Measurements from ENCODE around the gene POLR1H. TPM values are rescaled to one million over a fixed set of nuclear protein-coding genes. Genes with fewer than 3 reads are reported as not detected.
A peak's percentile ranks its signal among the peaks of the same experiment; 100 is the strongest.

The POLR1H gene
- total RNA-seq, 1 donor from 2014 or later: 16.8 TPM

DNA sequence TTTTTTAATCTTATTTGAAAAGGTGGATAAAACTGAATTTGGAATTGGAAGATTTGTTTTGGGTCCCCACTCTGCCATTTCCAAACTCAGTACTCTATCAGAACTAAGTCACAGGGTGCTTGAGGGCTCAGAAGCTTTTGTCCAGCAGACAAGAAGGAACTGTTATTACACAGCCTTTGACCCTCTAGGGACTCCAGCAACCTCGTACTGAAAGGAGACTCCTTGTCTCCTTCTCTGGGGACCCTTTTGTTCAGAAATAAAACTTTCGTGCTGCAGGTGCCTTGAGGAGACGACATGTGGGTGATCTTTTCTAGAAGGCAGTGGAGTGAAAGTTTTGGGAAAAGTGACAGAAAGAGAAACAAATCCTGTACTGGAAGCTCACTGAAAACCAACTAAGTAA is 7.4 kb upstream of the POLR1H start:
- TF ChIP-seq, protein P1, sequence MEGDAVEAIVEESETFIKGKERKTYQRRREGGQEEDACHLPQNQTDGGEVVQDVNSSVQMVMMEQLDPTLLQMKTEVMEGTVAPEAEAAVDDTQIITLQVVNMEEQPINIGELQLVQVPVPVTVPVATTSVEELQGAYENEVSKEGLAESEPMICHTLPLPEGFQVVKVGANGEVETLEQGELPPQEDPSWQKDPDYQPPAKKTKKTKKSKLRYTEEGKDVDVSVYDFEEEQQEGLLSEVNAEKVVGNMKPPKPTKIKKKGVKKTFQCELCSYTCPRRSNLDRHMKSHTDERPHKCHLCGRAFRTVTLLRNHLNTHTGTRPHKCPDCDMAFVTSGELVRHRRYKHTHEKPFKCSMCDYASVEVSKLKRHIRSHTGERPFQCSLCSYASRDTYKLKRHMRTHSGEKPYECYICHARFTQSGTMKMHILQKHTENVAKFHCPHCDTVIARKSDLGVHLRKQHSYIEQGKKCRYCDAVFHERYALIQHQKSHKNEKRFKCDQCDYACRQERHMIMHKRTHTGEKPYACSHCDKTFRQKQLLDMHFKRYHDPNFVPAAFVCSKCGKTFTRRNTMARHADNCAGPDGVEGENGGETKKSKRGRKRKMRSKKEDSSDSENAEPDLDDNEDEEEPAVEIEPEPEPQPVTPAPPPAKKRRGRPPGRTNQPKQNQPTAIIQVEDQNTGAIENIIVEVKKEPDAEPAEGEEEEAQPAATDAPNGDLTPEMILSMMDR (IDR thresholded peaks at IDR 0.05; ENCODE audit: insufficient read depth, low read depth, low read length): no peak
- TF ChIP-seq EZH2 (IDR thresholded peaks at IDR 0.05; ENCODE audit: insufficient read depth, low read length): no peak
- no peak for FAIRE-seq
- Histone ChIP-seq H3K27me3 (ENCODE audit: insufficient read depth, low read length) (no peaks in the 10 kb centered on the region), H4K20me1 (ENCODE audit: insufficient read depth, low read length) (no peaks in the 10 kb centered on the region), H2AFZ (ENCODE audit: low read depth, low read length) (no peak overlapping the region), H3K79me2 (ENCODE audit: insufficient read depth, low read length) (no peaks in the 10 kb centered on the region), H3K27ac (ENCODE audit: low read depth, low read length) (no peak overlapping the region), H3K4me1 (ENCODE audit: insufficient read depth, low read length) (no peaks in the 10 kb centered on the region), H3K4me2 (ENCODE audit: low read length) (no peak overlapping the region), H3K9me3 (ENCODE audit: insufficient read depth, low read depth, low read length) (no peaks in the 10 kb centered on the region), H3K36me3 (ENCODE audit: insufficient read depth, low read length) (peaks cover 4% of the 10 kb centered on the region), H3K4me3 (ENCODE audit: insufficient read depth, low read depth, low read length) (no peak overlapping the region), H3K9ac (ENCODE audit: low read length) (no peak overlapping the region)
- no peak overlapping the region for H3K27ac Mint-ChIP-seq (ENCODE audit: unreplicated experiment)
- no peaks in the 10 kb centered on the region for H3K27me3 Mint-ChIP-seq (ENCODE audit: low read depth, unreplicated experiment)
- H3K4me3 Mint-ChIP-seq (ENCODE audit: unreplicated experiment): no peak overlapping the region
- no peaks in the 10 kb centered on the region for H3K9me3 Mint-ChIP-seq (ENCODE audit: unreplicated experiment)
- peaks cover 2% of the 10 kb centered on the region for H3K36me3 Mint-ChIP-seq (ENCODE audit: low read depth, unreplicated experiment)
- H3K4me1 Mint-ChIP-seq (ENCODE audit: low read depth, unreplicated experiment): peaks cover 4% of the 10 kb centered on the region
- DNase-seq (ENCODE audit: low read depth): no peak

DNA sequence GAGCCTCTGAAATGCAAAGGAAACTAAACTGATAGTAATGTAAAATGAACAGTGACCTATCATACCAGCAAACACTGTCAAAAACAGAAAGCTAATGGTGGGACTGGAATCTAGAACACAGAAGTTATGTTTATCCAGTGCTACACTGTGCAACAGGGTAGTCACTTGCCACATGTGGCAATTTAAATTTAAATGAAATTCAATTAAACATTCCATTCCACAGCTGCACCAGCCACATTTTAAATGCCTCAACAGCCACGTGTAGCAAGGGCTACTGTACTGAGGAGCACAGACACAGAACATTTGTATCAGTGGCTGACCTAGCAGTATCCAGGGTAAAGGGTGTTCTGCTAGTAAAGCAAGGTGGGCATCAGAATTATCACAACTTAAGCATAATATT is 5.6 kb upstream of the POLR1H start:
- Histone ChIP-seq H3K36me3 (ENCODE audit: insufficient read depth, low read length) (peaks cover 4% of the 10 kb centered on the region), H3K9me3 (ENCODE audit: insufficient read depth, low read depth, low read length) (no peaks in the 10 kb centered on the region), H3K4me2 (ENCODE audit: low read length) (no peak overlapping the region), H4K20me1 (ENCODE audit: insufficient read depth, low read length) (no peaks in the 10 kb centered on the region), H2AFZ (ENCODE audit: low read depth, low read length) (no peak overlapping the region), H3K4me3 (ENCODE audit: insufficient read depth, low read depth, low read length) (no peak overlapping the region), H3K27ac (ENCODE audit: low read depth, low read length) (no peak overlapping the region), H3K79me2 (ENCODE audit: insufficient read depth, low read length) (peaks cover 7% of the 10 kb centered on the region), H3K4me1 (ENCODE audit: insufficient read depth, low read length) (peaks cover 7% of the 10 kb centered on the region), H3K27me3 (ENCODE audit: insufficient read depth, low read length) (no peaks in the 10 kb centered on the region), H3K9ac (ENCODE audit: low read length) (no peak overlapping the region)
- TF ChIP-seq EZH2 (IDR thresholded peaks at IDR 0.05; ENCODE audit: insufficient read depth, low read length): no peak
- TF ChIP-seq, protein P1 (IDR thresholded peaks at IDR 0.05; ENCODE audit: insufficient read depth, low read depth, low read length): no peak
- Mint-ChIP-seq H3K4me1 (ENCODE audit: low read depth, unreplicated experiment) (peaks cover 4% of the 10 kb centered on the region), H3K27me3 (ENCODE audit: low read depth, unreplicated experiment) (no peaks in the 10 kb centered on the region), H3K36me3 (ENCODE audit: low read depth, unreplicated experiment) (no peaks in the 10 kb centered on the region), H3K4me3 (ENCODE audit: unreplicated experiment) (no peak overlapping the region), H3K27ac (ENCODE audit: unreplicated experiment) (no peak overlapping the region), H3K9me3 (ENCODE audit: unreplicated experiment) (no peaks in the 10 kb centered on the region)
- no peak for DNase-seq (ENCODE audit: low read depth)
- no peak for FAIRE-seq

- H4K20me1 ChIP-seq (ENCODE audit: insufficient read depth, low read length): no peaks in the 10 kb centered on the region
- Mint-ChIP-seq H3K27ac (ENCODE audit: unreplicated experiment) (peak overlapping the region; percentile 99), H3K36me3 (ENCODE audit: low read depth, unreplicated experiment) (no peaks in the 10 kb centered on the region), H3K9me3 (ENCODE audit: unreplicated experiment) (no peaks in the 10 kb centered on the region), H3K4me3 (ENCODE audit: unreplicated experiment) (peak overlapping the region; percentile 99), H3K4me1 (ENCODE audit: low read depth, unreplicated experiment) (peaks cover 2% of the 10 kb centered on the region), H3K27me3 (ENCODE audit: low read depth, unreplicated experiment) (no peaks in the 10 kb centered on the region)
- peaks cover 24% of the 10 kb centered on the region for H3K79me2 ChIP-seq (ENCODE audit: insufficient read depth, low read length)
- TF ChIP-seq EZH2 (IDR thresholded peaks at IDR 0.05; ENCODE audit: insufficient read depth, low read length): no peak
- TF ChIP-seq, protein P1 (IDR thresholded peaks at IDR 0.05; ENCODE audit: insufficient read depth, low read depth, low read length): no peak
- peak overlapping the region; percentile 80 for H3K27ac ChIP-seq (ENCODE audit: low read depth, low read length)
- H3K27me3 ChIP-seq (ENCODE audit: insufficient read depth, low read length): no peaks in the 10 kb centered on the region
- H3K4me3 ChIP-seq (ENCODE audit: insufficient read depth, low read depth, low read length): peak overlapping the region; percentile 100
- no peak for FAIRE-seq
- peak overlapping the region; percentile 88 for H2AFZ ChIP-seq (ENCODE audit: low read depth, low read length)
- H3K36me3 ChIP-seq (ENCODE audit: insufficient read depth, low read length): peaks cover 9% of the 10 kb centered on the region
- H3K9ac ChIP-seq (ENCODE audit: low read length): peak overlapping the region; percentile 97
- DNase-seq (ENCODE audit: low read depth): peak; percentile 38
- peak overlapping the region; percentile 97 for H3K4me2 ChIP-seq (ENCODE audit: low read length)
- H3K9me3 ChIP-seq (ENCODE audit: insufficient read depth, low read depth, low read length): no peaks in the 10 kb centered on the region
- peaks cover 15% of the 10 kb centered on the region for H3K4me1 ChIP-seq (ENCODE audit: insufficient read depth, low read length)
Observed at GRCh38 chr6:30060606-30061091, 416 bp upstream of the POLR1H start.

Data from astrocyte (in vitro differentiated cells and primary cell).